H1 (cell line): ENCODE results near the gene MSI2. TPM values are rescaled to one million over a fixed set of nuclear protein-coding genes. Genes with fewer than 3 reads are reported as not detected.

Source experiments
- CTCF ChIA-PET: fragments of 300-600 bp; sonication (Branson Sonifier 250); formaldehyde crosslinking; loops from one replicate; lab custom pipeline; 2021; ENCODE audit not compliant: partially characterized antibody; lab: Charles Lee
- POLR2A ChIA-PET: fragments of 300-600 bp; sonication (Branson Sonifier 250); formaldehyde crosslinking; loops from one replicate; lab custom pipeline; 2021; ENCODE audit warnings: inconsistent platforms; ENCODE audit not compliant: partially characterized antibody; lab: Charles Lee
- DNase-seq, 2 experiments: peaks; one replicate each; pipeline versions ENCODE4 v3.0.0 to v3.0.0-alpha.2; 2010 to 2022; ENCODE audit warnings: low spot score in 2 of 2, low read depth in 1 of 2, mixed read lengths in 1 of 2
- FAIRE-seq: peaks from 2 replicates; lab custom pipeline; 2011; peaks lifted over from hg19 to GRCh38; lab: Jason Lieb, UNC
- H2AFZ ChIP-seq: 2 replicates; pipeline ENCODE4 v1.8.1; 2012; ENCODE audit warnings: low read length, inconsistent platforms
- H2AK5ac ChIP-seq: 2 replicates; pipeline ENCODE4 v1.6.1; 2013; ENCODE audit warnings: low read depth, low read length
- H2BK120ac ChIP-seq: replicated peaks from 2 replicates; pipeline ENCODE3; 2013; ENCODE audit warnings: low read depth, low read length, inconsistent platforms
- H2BK12ac ChIP-seq: 2 replicates; pipeline ENCODE4 v1.6.1; 2013; ENCODE audit warnings: low read depth, low read length
- H2BK15ac ChIP-seq: 2 replicates; pipeline ENCODE4 v1.6.1; 2013; ENCODE audit warnings: low read length
- H2BK20ac ChIP-seq: 2 replicates; pipeline ENCODE4 v1.6.1; 2013; ENCODE audit warnings: low read length
- H2BK5ac ChIP-seq: 2 replicates; pipeline ENCODE4 v1.6.1; 2013; ENCODE audit warnings: low read depth, low read length
- H3K14ac ChIP-seq: 2 replicates; pipeline ENCODE4 v1.6.1; 2013; ENCODE audit warnings: inconsistent platforms; ENCODE audit not compliant: insufficient read length
- H3K18ac ChIP-seq: 2 replicates; pipeline ENCODE4 v1.6.1; 2013; ENCODE audit warnings: low read length; ENCODE audit errors: extremely low read depth
- H3K23ac ChIP-seq: 2 replicates; pipeline ENCODE4 v1.6.1; 2013; ENCODE audit warnings: inconsistent platforms; ENCODE audit not compliant: insufficient read length
- H3K23me2 ChIP-seq: 2 replicates; pipeline ENCODE4 v1.6.1; 2013; ENCODE audit warnings: low read depth, low read length
- H3K27ac ChIP-seq: 2 replicates; pipeline ENCODE4 v1.6.1; 2011; ENCODE audit warnings: low read depth, low read length, inconsistent platforms
- H3K27me3 ChIP-seq, 4 experiments: replicated peaks in 1 of 4; 1 replicate in 1 of 4; 2 replicates in 3 of 4; pipeline versions ENCODE4 v1.6.1 to v1.8.1; 2011 to 2013; ENCODE audit warnings: low read length in 3 of 4, mild to moderate bottlenecking in 3 of 4, inconsistent platforms in 2 of 4, mixed read lengths in 2 of 4, moderate library complexity in 1 of 4; ENCODE audit not compliant: control insufficient read depth in 3 of 4, insufficient read depth in 3 of 4; ENCODE audit errors: extremely low read depth in 1 of 4
- H3K36me3 ChIP-seq, 4 experiments: 2 replicates each; pipeline versions ENCODE4 v1.6.1 to v1.8.1; 2011 to 2013; ENCODE audit warnings: mild to moderate bottlenecking in 4 of 4, low read length in 3 of 4, moderate library complexity in 2 of 4, control low read depth in 1 of 4, inconsistent platforms in 1 of 4; ENCODE audit not compliant: insufficient read depth in 4 of 4, control insufficient read depth in 2 of 4
- H3K4ac ChIP-seq: replicated peaks from 2 replicates; pipeline ENCODE3; 2013; ENCODE audit warnings: low read length, low read depth, mixed read lengths, inconsistent platforms; ENCODE audit not compliant: insufficient read length
- H3K4me1 ChIP-seq, 4 experiments: replicated peaks in 1 of 4; 1 replicate in 1 of 4; 2 replicates in 3 of 4; pipeline versions ENCODE4 v1.6.1 to v1.8.1; 2011 to 2013; ENCODE audit warnings: low read length in 3 of 4, inconsistent platforms in 2 of 4, mixed read lengths in 1 of 4; ENCODE audit not compliant: insufficient read depth in 4 of 4, control insufficient read depth in 3 of 4
- H3K4me2 ChIP-seq, 2 experiments: 2 replicates each; pipeline versions ENCODE4 v1.6.1 to v1.8.1; 2011 to 2013; ENCODE audit warnings: low read depth in 2 of 2, low read length in 2 of 2, control low read depth in 1 of 2, inconsistent platforms in 1 of 2, mild to moderate bottlenecking in 1 of 2; ENCODE audit not compliant: insufficient read depth in 1 of 2
- H3K4me3 ChIP-seq, 4 experiments: fragments of 200-600, 300-600 bp in 1 of 4; sonication (generic), shearing (Covaris generic), sonication (Bioruptor Twin) in 1 of 4; 2 replicates each; pipeline versions ENCODE4 v1.5.1 to v1.8.1; 2011 to 2016; ENCODE audit warnings: low read length in 4 of 4, low read depth in 3 of 4, control low read depth in 2 of 4, inconsistent platforms in 2 of 4, mild to moderate bottlenecking in 2 of 4, mixed read lengths in 1 of 4, moderate library complexity in 1 of 4; ENCODE audit not compliant: insufficient read depth in 2 of 4; ENCODE audit errors: extremely low read depth in 1 of 4
- H3K56ac ChIP-seq: replicated peaks from 2 replicates; pipeline ENCODE3; 2013; ENCODE audit warnings: low read depth, mild to moderate bottlenecking, mixed read lengths, low read length, inconsistent platforms; ENCODE audit not compliant: insufficient read length
- H3K79me1 ChIP-seq: 2 replicates; pipeline ENCODE4 v1.6.1; 2013; ENCODE audit warnings: low read depth, low read length, control low read depth
- H3K79me2 ChIP-seq, 2 experiments: 2 replicates each; pipeline versions ENCODE4 v1.6.1 to v1.8.1; 2012 to 2013; ENCODE audit warnings: low read length in 2 of 2, mild to moderate bottlenecking in 2 of 2, inconsistent platforms in 1 of 2; ENCODE audit not compliant: insufficient read depth in 2 of 2, control insufficient read depth in 1 of 2
- H3K9ac ChIP-seq, 4 experiments: replicated peaks in 1 of 4; 1 replicate in 1 of 4; 2 replicates in 3 of 4; pipeline versions ENCODE4 v1.6.1 to v1.8.1; 2011 to 2013; ENCODE audit warnings: low read depth in 3 of 4, low read length in 3 of 4, control low read depth in 2 of 4, mild to moderate bottlenecking in 2 of 4, moderate library complexity in 2 of 4, inconsistent platforms in 1 of 4; ENCODE audit errors: extremely low read depth in 1 of 4
- H3K9me3 ChIP-seq, 2 experiments: 2 replicates each; pipeline versions ENCODE4 v1.6.1 to v1.8.1; 2012 to 2013; ENCODE audit warnings: mild to moderate bottlenecking in 2 of 2, moderate library complexity in 2 of 2, control low read depth in 1 of 2, inconsistent platforms in 1 of 2, low read depth in 1 of 2, low read length in 1 of 2, mixed read lengths in 1 of 2; ENCODE audit not compliant: insufficient read depth in 2 of 2
- H4K20me1 ChIP-seq, 2 experiments: replicated peaks in 1 of 2; 2 replicates each; pipeline versions ENCODE3 to v1.8.1; 2011 to 2013; ENCODE audit warnings: inconsistent platforms in 2 of 2, low read length in 2 of 2, mild to moderate bottlenecking in 1 of 2; ENCODE audit not compliant: insufficient read depth in 2 of 2, control insufficient read depth in 1 of 2
- H4K5ac ChIP-seq: 2 replicates; pipeline ENCODE4 v1.6.1; 2013; ENCODE audit warnings: low read length, low read depth, mixed read lengths, inconsistent platforms; ENCODE audit not compliant: insufficient read length
- H4K8ac ChIP-seq: 2 replicates; pipeline ENCODE4 v1.8.0; 2013; ENCODE audit warnings: mild to moderate bottlenecking, moderate library complexity, low read length, inconsistent platforms; ENCODE audit not compliant: insufficient read depth; ENCODE audit errors: extremely low read depth
- H4K91ac ChIP-seq: replicated peaks from 2 replicates; pipeline ENCODE3; 2013; ENCODE audit warnings: low read length, mixed read lengths, inconsistent platforms; ENCODE audit not compliant: insufficient read length
- BCL11A ChIP-seq, 2 experiments: IDR thresholded peaks; one replicate each; pipeline ENCODE4 v1.6.1; 2011; ENCODE audit warnings: low read depth in 2 of 2, low read length in 2 of 2, mild to moderate bottlenecking in 2 of 2
- CBX8 ChIP-seq: fragments of 300-800, 300-1000 bp; sonication (generic); IDR thresholded peaks from 2 replicates; pipeline ENCODE4 v1.7.1; 2016; ENCODE audit warnings: low read depth, low read length, borderline replicate concordance
- CEBPB ChIP-seq: IDR thresholded peaks from 2 replicates; pipeline ENCODE4 v1.6.1; 2012; ENCODE audit warnings: low read depth, low read length
- CHD2 ChIP-seq: IDR thresholded peaks from 2 replicates; pipeline ENCODE4 v1.6.1; 2012; ENCODE audit warnings: low read length, improper control_type of control experiment
- E2F6 ChIP-seq: IDR thresholded peaks from 2 replicates; pipeline ENCODE4 v1.6.1; 2012; ENCODE audit warnings: inconsistent platforms
- MAFK ChIP-seq: IDR thresholded peaks from 2 replicates; pipeline ENCODE4 v1.6.1; 2012; ENCODE audit warnings: low read depth, mild to moderate bottlenecking, improper control_type of control experiment, low read length
- NRF1 ChIP-seq: IDR thresholded peaks from 2 replicates; pipeline ENCODE4 v1.6.1; 2011; ENCODE audit warnings: mild to moderate bottlenecking, low read depth, low read length, improper control_type of control experiment
- POU5F1 ChIP-seq: IDR thresholded peaks from 2 replicates; pipeline ENCODE4 v1.6.1; 2011; ENCODE audit warnings: low read depth, mild to moderate bottlenecking, low read length, moderate library complexity
- RBBP5 ChIP-seq: IDR thresholded peaks from 2 replicates; pipeline ENCODE4 v1.7.1; 2012; ENCODE audit warnings: low read depth, mild to moderate bottlenecking, inconsistent platforms, low read length, moderate library complexity, borderline replicate concordance
- SIN3A ChIP-seq, 2 experiments: IDR thresholded peaks in 1 of 2; conservative IDR thresholded peaks in 1 of 2; 2 replicates each; pipeline ENCODE4 v1.6.1; 2011 to 2012; ENCODE audit warnings: low read length in 2 of 2, improper control_type of control experiment in 1 of 2, low read depth in 1 of 2, mild to moderate bottlenecking in 1 of 2
- SIRT6 ChIP-seq: IDR thresholded peaks from one replicate; pipeline ENCODE4 v1.7.1; 2012; ENCODE audit warnings: low read length, inconsistent platforms
- SP1 ChIP-seq: IDR thresholded peaks from 2 replicates; pipeline ENCODE4 v1.6.1; 2011; ENCODE audit warnings: low read depth, low read length
- WGBS, 2 experiments: shearing (Covaris generic) in 1 of 2; methylation state at CpG; one replicate each; pipeline versions ENCODE4 v1.1.6 to v1.1.7; 2013 to 2015; ENCODE audit warnings: low lambda C conversion rate in 2 of 2, mixed read lengths in 2 of 2, inconsistent platforms in 1 of 2, low coverage in 1 of 2, missing lambda C conversion rate in 1 of 2; ENCODE audit not compliant: insufficient replicate concordance in 2 of 2, insufficient coverage in 1 of 2, insufficient read length in 1 of 2; ENCODE audit errors: extremely low coverage in 1 of 2, missing lambda C conversion rate in 1 of 2; 5-methylcytosine and 5-hydroxymethylcytosine counted together
- polyA plus RNA-seq, 7 experiments: library from polyadenylated mRNA; depleted of rRNA in 3 of 7; stranded (reverse) in 5 of 7; unstranded in 2 of 7; fragments of >200 nt in 5 of 7; fragments of 200-250 nt in 2 of 7; gene quantifications; 1 replicate in 5 of 7; 2 replicates in 1 of 7; 4 replicates in 1 of 7; pipeline versions ENCODE4 v1.2.1 to v1.2.3, GENCODE V29; 2011 to 2013; ENCODE audit warnings: missing spikeins in 2 of 7, mixed read lengths in 2 of 7
- total RNA-seq: library from RNA; stranded (reverse); fragmentation: NEBNext Ultra II Directional; extraction: Animal tissue kit (Norgen Biotek cat#: 25700); gene quantifications from 2 replicates; pipeline ENCODE4 v1.2.1, GENCODE V29; 2021

MSI2 gene
- total and polyA plus RNA-seq, 2 of the 8 experiments (the other 6 are each of a cell fraction or from before 2014, with no cell fraction given), result 36.7 to 80.6 TPM

GRCh38 chr17:57279432-57279831, 23.1 kb downstream of the MSI2 start:
- no peak overlapping the region for H2AFZ ChIP-seq
- H3K27me3 ChIP-seq, result no peaks in the 10 kb centered on the region
- no peak overlapping the region for H2BK15ac ChIP-seq
- H4K20me1 ChIP-seq, result peaks cover 19 to 26% of the 10 kb centered on the region in 2 experiments
- H2BK20ac ChIP-seq, result no peak overlapping the region
- no peak overlapping the region for H3K4me2 ChIP-seq
- peaks cover 2 to 13% (median 4%) of the 10 kb centered on the region in 4 experiments; a peak in 4 of 7 replicates for H3K4me1 ChIP-seq
- no peak overlapping the region for H3K4ac ChIP-seq
- peaks cover 1% of the 10 kb centered on the region; the same call in 1 of the 2 replicates for H3K23me2 ChIP-seq
- H3K79me1 ChIP-seq, result peaks cover 12% of the 10 kb centered on the region
- TF ChIP-seq SP1 (no peak), SIN3A (conservative IDR thresholded peaks at IDR 0.05 in 1 of 2, IDR thresholded peaks at IDR 0.05 in 1 of 2; ENCODE audit: low read depth in 1 of 2, low read length in 2 of 2) (no peak), CBX8 (no peak), RBBP5 (no peak), CEBPB (no peak), MAFK (no peak), POU5F1 (no peak), NRF1 (no peak), CHD2 (no peak), E2F6 (no peak), BCL11A (IDR thresholded peaks at IDR 0.05; ENCODE audit: low read depth in 2 of 2, low read length in 2 of 2) (no peak), SIRT6 (no peak)
- TF ChIP-seq, all 59 proteins: peak for 0
- DNase-seq (no peak), FAIRE-seq (no peak)
- peaks cover 0 to 36% of the 10 kb centered on the region in 2 experiments; a peak in 3 of 4 replicates for H3K79me2 ChIP-seq
- no peak overlapping the region for H2AK5ac ChIP-seq
- peaks cover 0 to 21% (median 5%) of the 10 kb centered on the region in 4 experiments; a peak in 5 of 8 replicates for H3K36me3 ChIP-seq
- no peak overlapping the region for H4K5ac ChIP-seq
- ChIA-PET POLR2A (interaction anchor here (0.6 to 3.2 kb wide), 5 partner anchors 9 to 419 kb away, joined by 3 to 10 read pairs (median 6); no protein-coding TSS in a partner anchor), CTCF (interaction anchor here (0.6 to 2.7 kb wide), 11 partner anchors 9 to 166 kb away, joined by 3 to 20 read pairs (median 4); no protein-coding TSS in a partner anchor)
- H3K56ac ChIP-seq, result no peak overlapping the region
- no peak overlapping the region for H2BK12ac ChIP-seq
- no peak overlapping the region for H4K91ac ChIP-seq
- no peaks in the 10 kb centered on the region for H3K9me3 ChIP-seq
- H3K27ac ChIP-seq, result no peak overlapping the region
- no peak overlapping the region for H3K23ac ChIP-seq
- no peak overlapping the region for H3K18ac ChIP-seq
- 100% methylated on average over 3 of the region's 3 CpGs; no CpG with 5 or more reads in 1 of the 2 experiments for WGBS, 2 experiments
- no peak overlapping the region for H3K9ac ChIP-seq
- H2BK120ac ChIP-seq, result no peak overlapping the region
- H3K4me3 ChIP-seq, result no peak overlapping the region
- H3K14ac ChIP-seq, result no peak overlapping the region
- no peak overlapping the region for H2BK5ac ChIP-seq
- no peak overlapping the region for H4K8ac ChIP-seq
